Endothelial cell of umbilical vein (primary cell): ENCODE data around the gene DLEU7. TPM values are rescaled to one million over a fixed set of nuclear protein-coding genes. Genes with fewer than 3 reads are reported as not detected.

Experiments
- BruUV-seq: library from RNA; stranded (reverse); fragments of 400-500 nt; replicated peaks from 2 replicates; lab custom pipeline; 2021; lab: Mats Ljungman, UMichigan
- CTCF ChIA-PET: fragments of 300-600, 350-600 bp; sonication (Branson Sonifier 250); formaldehyde crosslinking; loops from one replicate; lab custom pipeline; 2021; ENCODE audit warnings: antibody characterized with exemption, inconsistent platforms; lab: Charles Lee
- POLR2A ChIA-PET: fragments of 300-600, 350-600 bp; sonication (Branson Sonifier 250); formaldehyde crosslinking; loops from one replicate; lab custom pipeline; 2021; ENCODE audit warnings: antibody characterized with exemption, inconsistent platforms; lab: Charles Lee
- DNase-seq: peaks from one replicate; pipeline ENCODE4 v3.0.0-alpha.2; 2011; ENCODE audit warnings: low read depth, low spot score
- FAIRE-seq: peaks from 2 replicates; lab custom pipeline; 2011; peaks lifted over from hg19 to GRCh38; lab: Jason Lieb, UNC
- H2AFZ ChIP-seq: 2 replicates; pipeline ENCODE4 v1.6.0; 2012; ENCODE audit warnings: low read depth, low read length, control low read depth, inconsistent platforms
- H3K27ac ChIP-seq: 2 replicates; pipeline ENCODE4 v1.5.1; 2011; ENCODE audit warnings: low read depth, mild to moderate bottlenecking, control low read depth, low read length, moderate library complexity; ENCODE audit not compliant: insufficient read depth
- H3K27me3 ChIP-seq, 2 experiments: 2 replicates each; pipeline versions ENCODE4 v1.6.0 to v1.6.1; 2011; ENCODE audit warnings: low read length in 2 of 2, mixed read lengths in 1 of 2; ENCODE audit not compliant: control insufficient read depth in 2 of 2, insufficient read depth in 2 of 2
- H3K36me3 ChIP-seq, 2 experiments: 2 replicates in 1 of 2; 3 replicates in 1 of 2; pipeline ENCODE4 v1.5.1; 2011; ENCODE audit warnings: low read length in 2 of 2, mild to moderate bottlenecking in 1 of 2, moderate library complexity in 1 of 2; ENCODE audit not compliant: control insufficient read depth in 2 of 2, insufficient read depth in 2 of 2; ENCODE audit errors: extremely low read depth in 1 of 2
- H3K4me1 ChIP-seq: 3 replicates; pipeline ENCODE4 v1.5.1; 2011; ENCODE audit warnings: mild to moderate bottlenecking, low read length; ENCODE audit not compliant: control insufficient read depth, insufficient read depth; ENCODE audit errors: extremely low read depth
- H3K4me2 ChIP-seq: 2 replicates; pipeline ENCODE4 v1.6.1; 2011; ENCODE audit warnings: low read length, control low read depth, mixed read lengths; ENCODE audit not compliant: insufficient read depth
- H3K4me3 ChIP-seq, 3 experiments: fragments of 200-600 bp in 1 of 3; sonication (generic), shearing (Covaris generic) in 1 of 3; replicated peaks in 1 of 3; 2 replicates each; pipeline ENCODE4 v1.5.1; 2011 to 2016; ENCODE audit warnings: control low read depth in 3 of 3, low read length in 3 of 3, mild to moderate bottlenecking in 2 of 3, inconsistent platforms in 1 of 3, low read depth in 1 of 3, moderate library complexity in 1 of 3; ENCODE audit not compliant: insufficient read depth in 1 of 3
- H3K79me2 ChIP-seq: 2 replicates; pipeline ENCODE4 v1.6.0; 2012; ENCODE audit warnings: low read length, inconsistent platforms; ENCODE audit not compliant: control insufficient read depth, insufficient read depth
- H3K9ac ChIP-seq: replicated peaks from 2 replicates; pipeline ENCODE3; 2011; ENCODE audit warnings: low read length, control low read depth; ENCODE audit not compliant: insufficient read depth; ENCODE audit errors: extremely low read depth
- H3K9me1 ChIP-seq: replicated peaks from 3 replicates; pipeline ENCODE4 v1.6.0; 2011; ENCODE audit warnings: mild to moderate bottlenecking, low read length; ENCODE audit not compliant: control insufficient read depth, insufficient read depth; ENCODE audit errors: extremely low read depth
- H3K9me3 ChIP-seq: replicated peaks from 2 replicates; pipeline ENCODE4 v1.5.1; 2012; ENCODE audit warnings: low read length, inconsistent platforms; ENCODE audit not compliant: control insufficient read depth, insufficient read depth
- H4K20me1 ChIP-seq: replicated peaks from 2 replicates; pipeline ENCODE3; 2011; ENCODE audit warnings: mild to moderate bottlenecking, low read length; ENCODE audit not compliant: control insufficient read depth, insufficient read depth; ENCODE audit errors: extremely low read depth
- EZH2 ChIP-seq: IDR thresholded peaks from 2 replicates; pipeline ENCODE4 v1.6.1; 2012; ENCODE audit warnings: borderline replicate concordance, low read depth, mild to moderate bottlenecking, moderate library complexity, low read length, inconsistent platforms; ENCODE audit not compliant: severe bottlenecking
- FOS ChIP-seq: IDR thresholded peaks from 2 replicates; pipeline ENCODE4 v1.6.1; 2011; ENCODE audit warnings: mild to moderate bottlenecking, low read length, moderate library complexity, borderline replicate concordance; ENCODE audit not compliant: insufficient read depth
- GATA2 ChIP-seq: IDR thresholded peaks from 2 replicates; pipeline ENCODE4 v1.7.0; 2011; ENCODE audit warnings: low read depth, mild to moderate bottlenecking, moderate library complexity, mixed read lengths, low read length; ENCODE audit not compliant: insufficient read length, insufficient read depth
- JUN ChIP-seq: IDR thresholded peaks from 2 replicates; pipeline ENCODE4 v1.6.1; 2011; ENCODE audit warnings: borderline replicate concordance, low read depth; ENCODE audit not compliant: insufficient read length, insufficient read depth
- MYC ChIP-seq: IDR thresholded peaks from one replicate; pipeline ENCODE4 v1.6.1; 2011; ENCODE audit warnings: mild to moderate bottlenecking, low read depth, low read length
- POLR2A ChIP-seq: IDR thresholded peaks from 2 replicates; pipeline ENCODE4 v1.6.1; 2012; ENCODE audit warnings: low read depth, mild to moderate bottlenecking, control low read depth, low read length
- POLR2AphosphoS5 ChIP-seq: IDR thresholded peaks from 2 replicates; pipeline ENCODE4 v1.6.1; 2012; ENCODE audit warnings: low read depth, mild to moderate bottlenecking, control low read depth, low read length, moderate library complexity; ENCODE audit not compliant: insufficient read depth
- dilution Hi-C: fragments of 300-500 bp; cut with MboI; formaldehyde crosslinking; loops from one replicate; pipeline ENCODE4 v1.15.0; 2019; ENCODE audit warnings: low sequenced_read_pairs; ENCODE audit not compliant: extremely low pct_ligation_motif_present
- intact Hi-C: fragments of 100-400 bp; cut with micrococcal nuclease; formaldehyde crosslinking; loops from one replicate; pipeline ENCODE4 v1.10.0; 2022
- polyA plus RNA-seq, 4 experiments: library from polyadenylated mRNA; depleted of rRNA in 3 of 4; stranded (reverse) in 3 of 4; unstranded in 1 of 4; fragments of >200 nt; gene quantifications; 2 replicates each; pipeline versions ENCODE4 v1.2.1 to v1.2.3, GENCODE V29; 2011 to 2012; ENCODE audit warnings: missing spikeins in 1 of 4
- total RNA-seq: library from RNA; stranded (reverse); gene quantifications from 2 replicates; pipeline ENCODE4 v1.2.3, GENCODE V29; 2021
- TF ChIP-seq, protein P1 (sequence below), 2 donors: IDR thresholded peaks; 1 replicate in 1 of 2; 2 replicates in 1 of 2; pipeline ENCODE4 v1.5.1; 2011; ENCODE audit warnings: low read length in 2 of 2, mild to moderate bottlenecking in 2 of 2, moderate library complexity in 2 of 2, control low read depth in 1 of 2, inconsistent platforms in 1 of 2, low read depth in 1 of 2; ENCODE audit not compliant: insufficient read depth in 1 of 2; ENCODE audit errors: extremely low read depth in 1 of 2
- TF ChIP-seq, protein P2 (sequence below): IDR thresholded peaks from 2 replicates; pipeline ENCODE4 v1.6.1; 2011; ENCODE audit not compliant: insufficient read depth, insufficient read length

DLEU7 gene
- total and polyA plus RNA-seq, 2 donors (not counting 3 experiments of a cell fraction or from before 2014, with no cell fraction given), result not detected

DNA sequence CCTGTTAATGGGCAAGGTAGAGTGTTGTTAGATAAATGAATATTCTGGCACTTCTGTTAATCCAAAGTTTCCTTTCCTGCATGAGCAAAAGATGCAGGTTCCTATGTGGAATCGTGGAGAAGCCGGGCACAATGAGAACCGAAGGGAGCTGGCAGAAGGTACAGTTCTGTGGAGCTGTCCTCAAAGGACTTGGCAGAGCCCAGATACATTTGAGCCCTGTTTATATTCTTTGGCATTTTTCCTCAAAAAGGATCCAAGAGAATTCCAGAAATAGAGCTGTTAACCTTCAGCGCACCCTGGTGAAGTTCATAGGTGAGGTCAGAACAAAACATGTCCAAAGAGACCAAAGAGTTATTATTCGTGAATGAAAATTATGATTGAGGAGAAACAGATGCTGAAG lies 4.0 kb upstream of the DLEU7 start:
- DNase-seq, result no peak
- Histone ChIP-seq H3K79me2 (no peaks in the 10 kb centered on the region), H3K9ac (no peak overlapping the region), H3K36me3 (no peaks in the 10 kb centered on the region), H4K20me1 (no peaks in the 10 kb centered on the region), H3K27ac (no peak overlapping the region), H3K4me1 (no peaks in the 10 kb centered on the region), H3K4me3 (no peak overlapping the region), H3K9me1 (no peaks in the 10 kb centered on the region), H3K27me3 (peaks cover 19 to 26% of the 10 kb centered on the region in 2 experiments), H3K9me3 (no peaks in the 10 kb centered on the region), H3K4me2 (no peak overlapping the region), H2AFZ (no peak overlapping the region)
- no peak for FAIRE-seq
- ChIA-PET POLR2A (no interaction called here), CTCF (interaction anchor here (1.3 kb wide), 1 partner anchor 747 kb away, joined by 3 read pairs; no protein-coding TSS in a partner anchor)
- TF ChIP-seq, protein P1, sequence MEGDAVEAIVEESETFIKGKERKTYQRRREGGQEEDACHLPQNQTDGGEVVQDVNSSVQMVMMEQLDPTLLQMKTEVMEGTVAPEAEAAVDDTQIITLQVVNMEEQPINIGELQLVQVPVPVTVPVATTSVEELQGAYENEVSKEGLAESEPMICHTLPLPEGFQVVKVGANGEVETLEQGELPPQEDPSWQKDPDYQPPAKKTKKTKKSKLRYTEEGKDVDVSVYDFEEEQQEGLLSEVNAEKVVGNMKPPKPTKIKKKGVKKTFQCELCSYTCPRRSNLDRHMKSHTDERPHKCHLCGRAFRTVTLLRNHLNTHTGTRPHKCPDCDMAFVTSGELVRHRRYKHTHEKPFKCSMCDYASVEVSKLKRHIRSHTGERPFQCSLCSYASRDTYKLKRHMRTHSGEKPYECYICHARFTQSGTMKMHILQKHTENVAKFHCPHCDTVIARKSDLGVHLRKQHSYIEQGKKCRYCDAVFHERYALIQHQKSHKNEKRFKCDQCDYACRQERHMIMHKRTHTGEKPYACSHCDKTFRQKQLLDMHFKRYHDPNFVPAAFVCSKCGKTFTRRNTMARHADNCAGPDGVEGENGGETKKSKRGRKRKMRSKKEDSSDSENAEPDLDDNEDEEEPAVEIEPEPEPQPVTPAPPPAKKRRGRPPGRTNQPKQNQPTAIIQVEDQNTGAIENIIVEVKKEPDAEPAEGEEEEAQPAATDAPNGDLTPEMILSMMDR (IDR thresholded peaks at IDR 0.05; ENCODE audit: extremely low read depth in 1 of 2, insufficient read depth in 1 of 2, low read depth in 1 of 2, low read length in 2 of 2), result no peak
- TF ChIP-seq EZH2 (no peak), FOS (no peak), MYC (no peak), POLR2AphosphoS5 (no peak), GATA2 (no peak), POLR2A (no peak), JUN (no peak)
- TF ChIP-seq, protein P2, sequence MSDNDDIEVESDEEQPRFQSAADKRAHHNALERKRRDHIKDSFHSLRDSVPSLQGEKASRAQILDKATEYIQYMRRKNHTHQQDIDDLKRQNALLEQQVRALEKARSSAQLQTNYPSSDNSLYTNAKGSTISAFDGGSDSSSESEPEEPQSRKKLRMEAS, result no peak
- dilution Hi-C loops, result no loop called here
- BruUV-seq, result no TSS peak
- intact Hi-C loops, result no loop called here
